NCI-H128 (cell line): Measurements from ENCODE around the gene SLC25A45.

Experiments
- DNase-seq: peaks from one replicate; lab custom pipeline; 2025; ENCODE audit not compliant: unreplicated experiment; lab: John Stamatoyannopoulos, UW

The SLC25A45 gene

DNA sequence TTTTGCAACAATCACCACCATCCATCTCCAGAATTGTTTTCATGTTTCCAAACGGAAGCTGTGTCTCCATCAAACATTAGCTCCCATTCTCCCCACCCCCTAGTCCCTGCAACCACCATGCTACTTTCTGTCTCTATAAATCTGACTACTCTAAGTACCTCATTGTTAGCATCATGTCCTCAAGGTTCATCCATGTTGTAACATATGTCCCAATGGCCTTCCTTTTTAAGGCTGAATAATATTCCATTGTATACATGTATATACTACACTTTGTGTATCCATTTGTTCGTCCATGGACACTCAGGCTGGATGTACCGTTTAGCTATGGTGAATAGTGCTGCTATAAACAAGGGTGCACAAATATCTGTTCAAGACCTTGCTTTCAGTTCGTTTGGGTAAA is 57.0 kb downstream of the SLC25A45 start:
- DNase-seq: no peak
